SIG-M5 (cell line): Measurements from ENCODE around the gene COL6A3.

Source experiments
- DNase-seq: peaks from one replicate; lab custom pipeline; 2025; lab: John Stamatoyannopoulos, UW

Gene COL6A3

DNA sequence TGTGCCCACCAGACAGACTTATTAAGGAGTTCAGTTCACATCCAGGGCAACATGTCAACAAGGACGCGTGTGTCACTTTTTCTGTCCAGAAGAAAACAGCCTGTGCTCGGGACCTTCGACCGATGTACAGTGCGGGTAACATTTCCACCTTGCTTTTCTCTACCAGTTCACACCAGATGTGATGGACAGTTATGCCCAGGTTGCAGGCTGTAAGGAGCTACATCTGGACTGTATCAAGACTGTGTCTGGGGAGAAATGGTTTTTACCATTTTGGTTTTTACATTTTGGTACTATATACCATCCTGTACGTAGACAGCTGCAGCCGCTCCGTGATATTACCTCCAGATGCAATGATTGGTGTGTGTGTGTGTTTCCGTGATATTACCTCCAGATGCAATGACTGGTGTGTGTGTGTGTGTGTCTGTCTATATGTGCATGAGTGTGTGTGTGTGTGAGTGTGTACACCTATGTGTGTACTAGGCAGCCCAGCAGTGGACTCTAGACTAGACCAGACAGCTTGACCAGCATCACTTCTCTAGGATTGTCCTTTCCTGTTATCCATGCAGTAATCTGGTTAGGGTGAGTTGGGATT, 118.0 kb downstream of the COL6A3 start:
- DNase-seq, result no peak

GRCh38 chr2:237294460-237294859, 119.5 kb downstream of the COL6A3 start:
- no peak for DNase-seq

- no peak for DNase-seq
Measured at GRCh38 chr2:237293978-237294377, 120.0 kb downstream of the COL6A3 start.

- no peak for DNase-seq
Measured at GRCh38 chr2:237291138-237291792, 122.7 kb downstream of the COL6A3 start.

GRCh38 chr2:237290261-237290660, 123.7 kb downstream of the COL6A3 start:
- DNase-seq, result no peak

DNA sequence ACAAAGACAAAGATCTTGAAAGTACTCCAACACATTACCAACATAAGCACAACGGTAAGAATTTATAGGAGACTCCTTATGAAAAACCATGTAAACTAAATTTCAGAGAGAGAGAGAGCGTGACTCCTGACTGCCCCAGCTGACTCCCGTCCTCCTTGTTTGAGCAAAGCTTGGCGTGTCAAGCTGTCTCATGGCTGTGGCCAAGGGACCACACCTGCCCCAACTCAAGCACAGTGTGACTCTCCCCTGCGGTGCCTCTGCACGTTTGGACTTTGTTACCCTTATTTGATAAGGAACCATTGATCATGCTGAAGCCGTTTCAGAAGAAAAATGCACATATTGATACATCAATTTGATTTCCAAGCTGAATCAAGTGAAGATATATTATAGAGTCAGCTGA, 124.8 kb downstream of the COL6A3 start:
- no peak for DNase-seq

- DNase-seq, result no peak
Measured at GRCh38 chr2:237287872-237288271, 126.1 kb downstream of the COL6A3 start.

- DNase-seq, result no peak
Measured at GRCh38 chr2:237283131-237283928, 130.6 kb downstream of the COL6A3 start.

DNA sequence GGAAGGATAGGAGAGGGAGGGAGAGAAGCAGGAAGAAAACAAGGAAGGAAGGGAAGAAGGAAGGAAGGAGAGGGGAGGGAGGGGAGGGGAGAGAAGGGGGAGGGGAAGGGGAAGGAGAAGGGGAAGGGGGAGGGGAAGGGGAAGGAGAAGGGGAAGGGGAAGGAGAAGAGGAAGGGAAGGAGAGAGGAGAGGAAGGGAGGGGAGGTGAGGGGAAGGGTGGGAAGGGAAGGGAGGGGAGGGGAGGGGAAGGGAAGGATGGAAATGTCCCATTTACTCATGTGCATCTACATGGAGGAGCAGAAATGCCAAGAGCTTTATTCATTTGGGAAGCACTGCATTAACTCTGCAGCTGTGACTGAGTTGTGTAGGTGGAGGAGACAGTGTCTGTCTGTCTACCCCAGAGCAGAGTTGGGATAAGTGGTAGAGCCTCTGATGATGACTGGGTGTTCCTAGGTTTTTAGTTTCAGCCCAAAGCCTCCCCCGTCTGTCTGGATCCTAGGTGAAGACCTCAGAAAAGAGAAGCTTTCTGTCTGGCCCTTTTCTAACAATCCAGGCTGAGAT, 131.3 kb downstream of the COL6A3 start:
- no peak for DNase-seq

DNA sequence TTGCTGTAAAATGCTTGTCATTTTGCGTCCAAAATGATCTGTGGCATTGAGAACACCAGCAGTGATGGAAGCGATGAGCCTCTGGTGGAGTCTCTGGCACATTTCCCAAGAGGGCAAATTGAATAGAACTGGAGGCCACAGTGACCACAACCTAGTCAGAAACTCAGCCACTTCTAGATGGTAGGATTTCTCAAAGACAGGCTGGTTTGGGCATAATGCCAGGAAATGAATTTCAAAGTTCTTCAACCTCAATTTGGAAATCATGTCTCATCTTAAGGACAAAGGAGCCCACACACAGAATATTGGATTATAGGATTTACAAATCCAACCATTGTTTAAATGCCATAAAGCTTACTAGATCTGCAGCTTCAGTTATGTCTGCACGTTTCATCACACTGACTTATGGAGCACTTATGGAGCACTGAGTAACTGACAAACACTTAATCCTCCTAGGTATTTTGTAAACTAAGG, 132.1 kb downstream of the COL6A3 start:
- no peak for DNase-seq

GRCh38 chr2:237280939-237281338, 133.0 kb downstream of the COL6A3 start:
- DNase-seq, result no peak

DNA sequence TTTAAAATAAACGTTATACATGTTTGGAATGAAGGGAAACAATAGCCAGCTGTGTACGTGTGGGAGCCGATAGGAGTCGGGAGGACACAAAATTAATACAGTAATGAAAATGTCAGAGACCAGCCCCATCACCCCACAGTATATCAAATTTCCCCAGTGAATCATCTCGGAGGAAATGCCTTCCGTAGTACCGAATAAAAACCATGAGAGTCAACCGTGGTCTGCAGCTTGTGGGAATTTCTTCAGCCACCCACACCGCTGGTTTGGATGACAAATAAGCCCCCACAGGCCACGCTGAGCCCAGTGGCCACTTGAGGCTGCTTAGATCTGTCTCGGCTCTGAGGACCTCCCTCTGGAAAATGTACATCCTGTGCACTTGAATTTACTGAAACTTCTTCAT, 133.7 kb downstream of the COL6A3 start:
- no peak for DNase-seq

DNA sequence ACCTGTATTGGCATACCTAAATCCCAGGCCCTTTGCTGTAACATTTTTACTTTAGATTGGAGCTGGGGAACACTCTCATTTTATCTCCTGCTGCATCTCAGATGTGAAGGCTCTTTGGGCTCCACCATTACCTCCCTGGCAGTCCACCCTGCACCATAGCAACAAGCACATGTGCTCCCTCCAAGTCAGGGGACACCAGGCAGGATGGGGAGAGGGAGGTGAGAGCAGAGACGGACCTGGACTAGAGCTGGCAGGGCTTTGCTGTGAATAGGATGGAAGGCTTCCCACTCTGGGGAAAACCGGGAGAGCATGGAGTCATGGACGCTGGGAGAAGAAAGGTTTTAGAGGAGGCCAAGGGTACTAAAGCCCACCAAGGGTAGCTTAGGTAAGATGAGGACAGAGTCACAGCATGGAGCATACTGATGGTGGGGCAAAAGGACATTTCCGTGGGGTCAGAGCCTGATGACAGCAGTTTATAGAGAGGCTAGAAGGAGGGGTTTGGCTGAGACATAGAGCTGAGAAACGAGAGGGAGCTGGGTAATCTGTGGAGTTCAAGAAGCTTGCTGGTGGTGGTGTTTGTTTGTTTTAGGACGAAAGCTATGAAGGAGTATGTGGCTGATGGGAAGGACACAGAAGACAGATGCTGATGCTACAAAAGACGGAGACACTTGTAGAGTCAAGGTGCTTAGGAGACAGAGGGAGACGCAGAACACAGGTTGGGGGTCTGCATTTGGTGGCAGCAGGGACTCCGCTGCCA, 134.8 kb downstream of the COL6A3 start:
- no peak for DNase-seq

DNA sequence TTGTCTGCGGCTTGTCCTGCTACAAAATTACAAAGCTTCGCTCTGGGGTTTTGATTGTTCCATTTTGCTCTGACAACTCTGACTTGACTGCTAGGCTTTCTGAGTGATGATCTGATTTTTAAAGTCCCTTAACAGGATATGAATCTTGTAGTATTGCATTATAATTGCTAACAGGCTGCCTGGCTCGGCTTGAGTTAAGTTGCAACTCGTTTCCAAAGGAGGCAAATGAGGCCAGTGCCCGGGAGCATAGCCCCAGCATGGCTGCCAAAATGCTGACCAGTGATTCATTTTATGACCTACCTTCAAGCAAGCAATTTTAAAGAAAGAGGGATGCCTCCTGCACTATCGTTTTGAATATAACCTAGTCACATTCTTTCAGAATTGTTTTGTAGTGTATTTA, 135.4 kb downstream of the COL6A3 start:
- no peak for DNase-seq

DNA sequence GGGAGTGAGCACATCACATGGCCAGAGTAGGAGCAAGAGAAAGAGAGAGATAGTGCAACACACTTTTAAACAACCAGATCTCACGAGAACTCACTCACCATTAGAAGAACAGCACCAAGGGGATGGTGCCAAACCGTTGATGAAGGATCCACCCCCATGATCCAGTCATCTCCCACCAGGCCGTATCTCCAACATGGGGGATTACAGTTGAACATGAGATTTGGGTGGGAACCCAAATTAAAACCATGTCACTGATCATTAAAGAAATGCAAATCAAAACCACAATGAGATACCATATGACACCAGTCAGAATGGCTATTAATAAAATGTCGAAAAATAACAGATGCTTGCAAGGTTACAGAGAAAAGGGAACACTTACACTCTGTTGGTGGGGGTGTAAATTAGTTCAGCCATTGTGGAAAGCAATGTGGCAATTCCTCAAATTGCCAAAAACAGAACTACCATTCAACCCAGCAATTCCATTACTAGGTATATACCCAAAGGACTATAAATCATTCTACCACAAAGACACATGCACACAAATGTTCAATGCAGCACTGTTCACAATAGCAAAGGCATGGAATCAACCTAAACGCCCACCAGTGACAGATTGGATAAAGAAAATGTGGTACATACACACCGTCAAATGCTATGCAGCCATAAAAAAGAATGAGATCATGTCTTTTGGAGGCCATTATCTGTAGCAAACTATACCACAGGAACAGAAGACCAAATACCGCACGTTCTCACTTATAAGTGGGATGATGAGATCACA, 137.1 kb downstream of the COL6A3 start:
- no peak for DNase-seq
